Measurements from ENCODE around the gene PAQR3. TPM values are rescaled to one million over a fixed set of nuclear protein-coding genes. Genes with fewer than 3 reads are reported as not detected.

Gene PAQR3
- total and polyA plus RNA-seq, 2 of the 8 experiments (the other 6 are each of a cell fraction or from before 2014, with no cell fraction given): 28.9 to 35.2 TPM

- TF ChIP-seq SP2 (IDR thresholded peaks at IDR 0.05; ENCODE audit: low read length): no peak
- TF ChIP-seq GABPA (IDR thresholded peaks at IDR 0.05; ENCODE audit: borderline replicate concordance, insufficient read depth, low read length): no peak
- TF ChIP-seq YY1 (IDR thresholded peaks at IDR 0.05; ENCODE audit: low read depth, low read length): no peak
- TF ChIP-seq BCL11A (IDR thresholded peaks at IDR 0.05; ENCODE audit: low read depth in 2 of 2, low read length in 2 of 2): no peak
- no peak for TF ChIP-seq SP4 (IDR thresholded peaks at IDR 0.05; ENCODE audit: low read length)
- TF ChIP-seq, protein P1, sequence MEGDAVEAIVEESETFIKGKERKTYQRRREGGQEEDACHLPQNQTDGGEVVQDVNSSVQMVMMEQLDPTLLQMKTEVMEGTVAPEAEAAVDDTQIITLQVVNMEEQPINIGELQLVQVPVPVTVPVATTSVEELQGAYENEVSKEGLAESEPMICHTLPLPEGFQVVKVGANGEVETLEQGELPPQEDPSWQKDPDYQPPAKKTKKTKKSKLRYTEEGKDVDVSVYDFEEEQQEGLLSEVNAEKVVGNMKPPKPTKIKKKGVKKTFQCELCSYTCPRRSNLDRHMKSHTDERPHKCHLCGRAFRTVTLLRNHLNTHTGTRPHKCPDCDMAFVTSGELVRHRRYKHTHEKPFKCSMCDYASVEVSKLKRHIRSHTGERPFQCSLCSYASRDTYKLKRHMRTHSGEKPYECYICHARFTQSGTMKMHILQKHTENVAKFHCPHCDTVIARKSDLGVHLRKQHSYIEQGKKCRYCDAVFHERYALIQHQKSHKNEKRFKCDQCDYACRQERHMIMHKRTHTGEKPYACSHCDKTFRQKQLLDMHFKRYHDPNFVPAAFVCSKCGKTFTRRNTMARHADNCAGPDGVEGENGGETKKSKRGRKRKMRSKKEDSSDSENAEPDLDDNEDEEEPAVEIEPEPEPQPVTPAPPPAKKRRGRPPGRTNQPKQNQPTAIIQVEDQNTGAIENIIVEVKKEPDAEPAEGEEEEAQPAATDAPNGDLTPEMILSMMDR (IDR thresholded peaks at IDR 0.05; ENCODE audit: control extremely low read depth in 1 of 3, insufficient read depth in 1 of 3, low read depth in 1 of 3, low read length in 3 of 3): no peak
- TF ChIP-seq ZNF274 (IDR thresholded peaks at IDR 0.05; ENCODE audit: borderline replicate concordance, extremely low read depth, low read length): no peak
- TF ChIP-seq SP1 (IDR thresholded peaks at IDR 0.05; ENCODE audit: low read depth, low read length): no peak
Measured at GRCh38 chr4:78960926-78961325, 21.7 kb upstream of the PAQR3 start (continued).

Measured in H1 (cell line).